GM12878 (cell line): ENCODE results near the gene SLC38A9. TPM values are rescaled to one million over a fixed set of nuclear protein-coding genes. Genes with fewer than 3 reads are reported as not detected.

Experiments used
- ATAC-seq: fragments of 200-7000 bp; cut with Tn5 transposase; 3 replicates; pipeline ENCODE4 v1.9.1; 2020; ENCODE audit warnings: mild to moderate bottlenecking, moderate library complexity
- BruUV-seq: library from RNA; stranded (reverse); fragments of 400-500 nt; replicated peaks from 2 replicates; lab custom pipeline; 2021; lab: Mats Ljungman, UMichigan
- CTCF ChIA-PET: fragments of 300-600 bp; sonication (Branson Sonifier 250); formaldehyde crosslinking; extraction: SDS; loops from one replicate; lab custom pipeline; 2021; ENCODE audit warnings: inconsistent platforms; lab: Yijun Ruan, JAX
- POLR2A ChIA-PET: fragments of 350-600 bp; formaldehyde crosslinking; extraction: SDS; loops from one replicate; lab custom pipeline; 2021; ENCODE audit warnings: inconsistent platforms; lab: Charles Lee
- RAD21 ChIA-PET: fragments of 300-600 bp; sonication (Branson Sonifier 250); formaldehyde crosslinking; loops from one replicate; lab custom pipeline; 2023; ENCODE audit warnings: antibody characterized with exemption; ENCODE audit not compliant: unreplicated experiment; lab: Charles Lee
- SMC1A ChIA-PET: fragments of 300-600 bp; sonication (Branson Sonifier 250); formaldehyde crosslinking; loops from one replicate; lab custom pipeline; 2023; ENCODE audit not compliant: unreplicated experiment, uncharacterized antibody; lab: Charles Lee
- DNase-seq: peaks from one replicate; pipeline ENCODE4 v3.0.0-alpha.2; 2011; ENCODE audit warnings: low read depth, low spot score
- FAIRE-seq: peaks from 3 replicates; lab custom pipeline; 2011; peaks lifted over from hg19 to GRCh38; lab: Jason Lieb, UNC
- H2AFZ ChIP-seq: 2 replicates; pipeline ENCODE4 v1.6.0; 2011; ENCODE audit warnings: low read depth, low read length, control low read depth; ENCODE audit not compliant: control insufficient read depth
- H3K27ac ChIP-seq: 2 replicates; pipeline ENCODE4 v1.5.1; 2011; ENCODE audit warnings: control low read depth; ENCODE audit not compliant: control insufficient read depth, insufficient read depth
- H3K27me3 ChIP-seq, 2 experiments: replicated peaks in 1 of 2; 2 replicates each; pipeline versions ENCODE4 v1.6.0 to v1.6.1; 2011; ENCODE audit warnings: low read length in 1 of 2; ENCODE audit not compliant: control insufficient read depth in 2 of 2, insufficient read depth in 2 of 2
- H3K36me3 ChIP-seq, 2 experiments: 2 replicates each; pipeline ENCODE4 v1.5.1; 2011; ENCODE audit warnings: low read length in 1 of 2; ENCODE audit not compliant: control insufficient read depth in 2 of 2, insufficient read depth in 2 of 2
- H3K4me1 ChIP-seq: 2 replicates; pipeline ENCODE4 v1.6.1; 2011; ENCODE audit warnings: mild to moderate bottlenecking, low read length, moderate library complexity, mixed read lengths; ENCODE audit not compliant: control insufficient read depth, insufficient read depth
- H3K4me2 ChIP-seq: 2 replicates; pipeline ENCODE4 v1.6.0; 2011; ENCODE audit warnings: control low read depth; ENCODE audit not compliant: control insufficient read depth, insufficient read depth
- H3K4me3 ChIP-seq: fragments of 200-600 bp; sonication (generic); 2 replicates; pipeline ENCODE4 v1.5.1; 2016
- H3K79me2 ChIP-seq: 2 replicates; pipeline ENCODE4 v1.6.0; 2011; ENCODE audit warnings: low read length; ENCODE audit not compliant: control insufficient read depth, insufficient read depth
- H3K9ac ChIP-seq: 2 replicates; pipeline ENCODE4 v1.8.0; 2011; ENCODE audit warnings: low read length, control low read depth, mixed read lengths; ENCODE audit not compliant: control insufficient read depth, insufficient read depth
- H3K9me3 ChIP-seq: replicated peaks from 3 replicates; pipeline ENCODE4 v1.5.1; 2011; ENCODE audit warnings: mild to moderate bottlenecking, low read length; ENCODE audit not compliant: control insufficient read depth, insufficient read depth
- H4K20me1 ChIP-seq: 2 replicates; pipeline ENCODE4 v1.6.0; 2011; ENCODE audit not compliant: control insufficient read depth, insufficient read depth
- ATF7 ChIP-seq: fragments of 450-650 bp; IDR thresholded peaks from 2 replicates; pipeline ENCODE4 v1.6.1; 2016; ENCODE audit warnings: low read depth, mild to moderate bottlenecking
- CHD1 ChIP-seq: IDR thresholded peaks from 2 replicates; pipeline ENCODE4 v1.6.1; 2012; ENCODE audit warnings: low read depth, low read length, improper control_type of control experiment
- DPF2 ChIP-seq: fragments of 450-650 bp; IDR thresholded peaks from 2 replicates; pipeline ENCODE4 v1.6.1; 2017; ENCODE audit warnings: mild to moderate bottlenecking
- ESRRA ChIP-seq: IDR thresholded peaks from 2 replicates; pipeline ENCODE4 v1.6.1; 2012; ENCODE audit warnings: mild to moderate bottlenecking, low read length, improper control_type of control experiment
- FOXK2 ChIP-seq: fragments of 450-650 bp; IDR thresholded peaks from 2 replicates; pipeline ENCODE4 v1.6.1; 2017; ENCODE audit warnings: mild to moderate bottlenecking, moderate library complexity
- HDGF ChIP-seq: fragments of 450-650 bp; IDR thresholded peaks from 2 replicates; pipeline ENCODE4 v1.6.1; 2016; ENCODE audit warnings: antibody characterized with exemption
- KLF5 ChIP-seq: fragments of 450-650 bp; IDR thresholded peaks from 2 replicates; pipeline ENCODE4 v1.6.1; 2014; ENCODE audit warnings: mild to moderate bottlenecking; ENCODE audit not compliant: partially characterized antibody
- NBN ChIP-seq: fragments of 450-650 bp; IDR thresholded peaks from 2 replicates; pipeline ENCODE4 v1.6.1; 2016
- PML ChIP-seq: IDR thresholded peaks from 2 replicates; pipeline ENCODE4 v1.6.1; 2012; ENCODE audit warnings: low read length, inconsistent platforms
- POU2F2 ChIP-seq: IDR thresholded peaks from 3 replicates; pipeline ENCODE4 v1.6.1; 2011; ENCODE audit warnings: low read depth, mild to moderate bottlenecking, low read length, borderline replicate concordance
- SMC3 ChIP-seq: IDR thresholded peaks from 2 replicates; pipeline ENCODE4 v1.6.1; 2011; ENCODE audit warnings: low read length, improper control_type of control experiment, borderline replicate concordance
- SREBF2 ChIP-seq: IDR thresholded peaks from 2 replicates; pipeline ENCODE4 v1.6.1; 2012; ENCODE audit warnings: mild to moderate bottlenecking, low read length
- SUZ12 ChIP-seq: fragments of 200-600 bp; sonication (generic); IDR thresholded peaks from one replicate; pipeline ENCODE4 v1.6.1; 2018; ENCODE audit warnings: antibody characterized with exemption, mild to moderate bottlenecking; ENCODE audit not compliant: unreplicated experiment
- TBL1XR1 ChIP-seq: IDR thresholded peaks from 2 replicates; pipeline ENCODE4 v1.6.1; 2012; ENCODE audit warnings: low read depth, low read length, improper control_type of control experiment
- ZNF207 ChIP-seq: fragments of 450-650 bp; IDR thresholded peaks from 2 replicates; pipeline ENCODE4 v1.6.1; 2014; ENCODE audit warnings: antibody characterized with exemption, mild to moderate bottlenecking, borderline replicate concordance
- ZNF384 ChIP-seq: IDR thresholded peaks from 2 replicates; pipeline ENCODE4 v1.6.1; 2012; ENCODE audit warnings: low read depth, mild to moderate bottlenecking, low read length, improper control_type of control experiment, borderline replicate concordance
- WGBS: methylation state at CpG from one replicate; pipeline ENCODE4 v1.1.6; 2016; ENCODE audit warnings: low lambda C conversion rate; ENCODE audit not compliant: insufficient replicate concordance, insufficient coverage; ENCODE audit errors: missing lambda C conversion rate; 5-methylcytosine and 5-hydroxymethylcytosine counted together
- in situ Hi-C: fragments of 300-500 bp; cut with MboI; formaldehyde crosslinking; loops from 9 replicates; pipeline ENCODE4 v1.14.3; 2018; ENCODE audit warnings: mixed read lengths
- intact Hi-C: fragments of 100-400 bp; cut with micrococcal nuclease; formaldehyde crosslinking; loops from one replicate; pipeline ENCODE4 v1.14.2; 2022; ENCODE audit not compliant: unreplicated experiment
- polyA plus RNA-seq, 11 experiments: library from polyadenylated mRNA; depleted of rRNA in 4 of 11; unstranded in 6 of 11; stranded (reverse) in 5 of 11; fragments of >200 nt; fragmentation: Nextera tagmentation in 4 of 11; fragmentation: Illumina TruSeq in 1 of 11; extraction: Ambion mirVana in 4 of 11; extraction: Trizol in 1 of 11; gene quantifications; 1 replicate in 1 of 11; 2 replicates in 10 of 11; pipeline versions ENCODE4 v1.2.1 to v1.2.3, GENCODE V29; 2011 to 2016; ENCODE audit warnings: inconsistent platforms in 2 of 11, missing spikeins in 2 of 11, low read depth in 1 of 11
- total RNA-seq, 4 experiments: library from RNA; depleted of rRNA in 3 of 4; stranded (reverse); fragments of >200 nt in 3 of 4; fragmentation: Illumina TruSeq in 1 of 4; extraction: Trizol in 1 of 4; gene quantifications; 2 replicates each; pipeline versions ENCODE4 v1.2.1 to v1.2.3, GENCODE V29; 2013 to 2021
- TF ChIP-seq, protein P1 (sequence below): fragments of 450-650 bp; IDR thresholded peaks from 2 replicates; pipeline ENCODE4 v1.6.1; 2018; ENCODE audit warnings: borderline replicate concordance, mild to moderate bottlenecking; ENCODE audit not compliant: partially characterized antibody
- TF ChIP-seq, protein P2 (sequence below): IDR thresholded peaks from 2 replicates; pipeline ENCODE4 v1.6.1; 2012; ENCODE audit warnings: low read depth, low read length, improper control_type of control experiment
- TF ChIP-seq, protein P3 (sequence below): fragments of 450-650 bp; formaldehyde crosslinking; IDR thresholded peaks from 2 replicates; pipeline ENCODE4 v1.5.0; 2022; ENCODE audit warnings: mild to moderate bottlenecking, missing genetic modification characterization

The SLC38A9 gene
- total and polyA plus RNA-seq, 10 of the 15 experiments (the other 5 are each of a cell fraction or from before 2014, with no cell fraction given), result 8.5 to 35.1 (median 23.0) TPM

DNA sequence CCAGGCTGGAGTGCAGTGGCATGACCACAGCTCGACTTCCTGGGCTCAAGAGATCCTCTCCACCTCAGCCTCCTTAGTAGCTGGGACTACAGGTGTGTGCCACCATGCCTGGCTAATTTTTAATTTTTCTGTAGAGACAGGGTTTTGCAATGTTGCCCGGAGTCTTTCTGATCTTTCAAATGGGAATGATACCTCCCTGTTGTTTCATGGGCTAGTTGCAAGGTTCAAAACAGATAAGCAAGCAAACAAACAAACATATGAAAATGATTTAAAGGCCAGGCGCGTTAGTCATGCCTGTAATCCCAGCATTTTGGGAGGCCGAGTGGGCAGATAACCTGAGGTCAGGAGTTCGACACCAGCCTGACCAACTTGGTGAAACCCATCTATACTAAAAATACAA is 132.1 kb downstream of the SLC38A9 start:
- no peak for FAIRE-seq
- POLR2A ChIA-PET, result no interaction called here

More for the DNA sequence above, 132.1 kb downstream of the SLC38A9 start:
- intact Hi-C loops, result no loop called here
- Histone ChIP-seq H3K27me3 (no peaks in the 10 kb centered on the region), H2AFZ (no peak overlapping the region), H4K20me1 (no peaks in the 10 kb centered on the region), H3K9ac (no peak overlapping the region), H3K79me2 (no peaks in the 10 kb centered on the region), H3K36me3 (no peaks in the 10 kb centered on the region), H3K4me2 (no peak overlapping the region), H3K4me1 (no peaks in the 10 kb centered on the region; the same call in 1 of the 2 replicates), H3K9me3 (no peaks in the 10 kb centered on the region), H3K4me3 (no peak overlapping the region), H3K27ac (no peak overlapping the region)
- TF ChIP-seq HDGF, result no peak
- TF ChIP-seq SMC3, result no peak
- TF ChIP-seq POU2F2, result no peak
- TF ChIP-seq PML, result no peak
- no peak for TF ChIP-seq ESRRA
- TF ChIP-seq KLF5, result no peak
- no peak for TF ChIP-seq FOXK2
- TF ChIP-seq SUZ12, result no peak
- no peak for TF ChIP-seq DPF2
- no peak for TF ChIP-seq ZNF384
- TF ChIP-seq, protein P1, sequence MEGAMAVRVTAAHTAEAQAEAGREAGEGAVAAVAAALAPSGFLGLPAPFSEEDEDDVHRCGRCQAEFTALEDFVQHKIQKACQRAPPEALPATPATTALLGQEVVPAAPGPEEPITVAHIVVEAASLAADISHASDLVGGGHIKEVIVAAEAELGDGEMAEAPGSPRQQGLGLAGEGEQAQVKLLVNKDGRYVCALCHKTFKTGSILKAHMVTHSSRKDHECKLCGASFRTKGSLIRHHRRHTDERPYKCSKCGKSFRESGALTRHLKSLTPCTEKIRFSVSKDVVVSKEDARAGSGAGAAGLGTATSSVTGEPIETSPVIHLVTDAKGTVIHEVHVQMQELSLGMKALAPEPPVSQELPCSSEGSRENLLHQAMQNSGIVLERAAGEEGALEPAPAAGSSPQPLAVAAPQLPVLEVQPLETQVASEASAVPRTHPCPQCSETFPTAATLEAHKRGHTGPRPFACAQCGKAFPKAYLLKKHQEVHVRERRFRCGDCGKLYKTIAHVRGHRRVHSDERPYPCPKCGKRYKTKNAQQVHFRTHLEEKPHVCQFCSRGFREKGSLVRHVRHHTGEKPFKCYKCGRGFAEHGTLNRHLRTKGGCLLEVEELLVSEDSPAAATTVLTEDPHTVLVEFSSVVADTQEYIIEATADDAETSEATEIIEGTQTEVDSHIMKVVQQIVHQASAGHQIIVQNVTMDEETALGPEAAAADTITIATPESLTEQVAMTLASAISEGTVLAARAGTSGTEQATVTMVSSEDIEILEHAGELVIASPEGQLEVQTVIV, result no peak
- TF ChIP-seq, protein P2, sequence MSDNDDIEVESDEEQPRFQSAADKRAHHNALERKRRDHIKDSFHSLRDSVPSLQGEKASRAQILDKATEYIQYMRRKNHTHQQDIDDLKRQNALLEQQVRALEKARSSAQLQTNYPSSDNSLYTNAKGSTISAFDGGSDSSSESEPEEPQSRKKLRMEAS, result no peak
- TF ChIP-seq ATF7, result no peak
- TF ChIP-seq SREBF2, result no peak
- no peak for TF ChIP-seq ZNF207
- no peak for TF ChIP-seq CHD1
- no peak for TF ChIP-seq TBL1XR1
- TF ChIP-seq, protein P3, sequence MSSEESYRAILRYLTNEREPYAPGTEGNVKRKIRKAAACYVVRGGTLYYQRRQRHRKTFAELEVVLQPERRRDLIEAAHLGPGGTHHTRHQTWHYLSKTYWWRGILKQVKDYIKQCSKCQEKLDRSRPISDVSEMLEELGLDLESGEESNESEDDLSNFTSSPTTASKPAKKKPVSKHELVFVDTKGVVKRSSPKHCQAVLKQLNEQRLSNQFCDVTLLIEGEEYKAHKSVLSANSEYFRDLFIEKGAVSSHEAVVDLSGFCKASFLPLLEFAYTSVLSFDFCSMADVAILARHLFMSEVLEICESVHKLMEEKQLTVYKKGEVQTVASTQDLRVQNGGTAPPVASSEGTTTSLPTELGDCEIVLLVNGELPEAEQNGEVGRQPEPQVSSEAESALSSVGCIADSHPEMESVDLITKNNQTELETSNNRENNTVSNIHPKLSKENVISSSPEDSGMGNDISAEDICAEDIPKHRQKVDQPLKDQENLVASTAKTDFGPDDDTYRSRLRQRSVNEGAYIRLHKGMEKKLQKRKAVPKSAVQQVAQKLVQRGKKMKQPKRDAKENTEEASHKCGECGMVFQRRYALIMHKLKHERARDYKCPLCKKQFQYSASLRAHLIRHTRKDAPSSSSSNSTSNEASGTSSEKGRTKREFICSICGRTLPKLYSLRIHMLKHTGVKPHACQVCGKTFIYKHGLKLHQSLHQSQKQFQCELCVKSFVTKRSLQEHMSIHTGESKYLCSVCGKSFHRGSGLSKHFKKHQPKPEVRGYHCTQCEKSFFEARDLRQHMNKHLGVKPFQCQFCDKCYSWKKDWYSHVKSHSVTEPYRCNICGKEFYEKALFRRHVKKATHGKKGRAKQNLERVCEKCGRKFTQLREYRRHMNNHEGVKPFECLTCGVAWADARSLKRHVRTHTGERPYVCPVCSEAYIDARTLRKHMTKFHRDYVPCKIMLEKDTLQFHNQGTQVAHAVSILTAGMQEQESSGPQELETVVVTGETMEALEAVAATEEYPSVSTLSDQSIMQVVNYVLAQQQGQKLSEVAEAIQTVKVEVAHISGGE, result no peak
- TF ChIP-seq NBN, result no peak
- ATAC-seq, result no peak
- ChIA-PET SMC1A (no interaction called here), CTCF (interaction anchor here (0.7 kb wide), 1 partner anchor 17 kb away, joined by 3 read pairs; no protein-coding TSS in a partner anchor), RAD21 (no interaction called here)
- WGBS, result 81% methylated on average over 6 of the region's 6 CpGs
- no TSS peak for BruUV-seq
- in situ Hi-C loops, result no loop called here
- no peak for DNase-seq
